Myocyte (in vitro differentiated cells): ENCODE measurements around the gene PHACTR3. TPM values are rescaled to one million over a fixed set of nuclear protein-coding genes. Genes with fewer than 3 reads are reported as not detected.
"Not testable (repeated sequence)": the region's sequence is repeated elsewhere in the genome, so short reads cannot be mapped to it uniquely, and the experiment has no call there.

ENCODE experiments used
- DNase-seq: peaks from one replicate; pipeline ENCODE4 v3.0.0-alpha.2; 2012; ENCODE audit warnings: low read depth
- total RNA-seq: library from RNA; depleted of rRNA; stranded (reverse); fragments of >200 nt; gene quantifications from 2 replicates; pipeline ENCODE4 v1.2.3, GENCODE V29; 2014

The PHACTR3 gene
- total RNA-seq, 1 donor from 2014 or later, result not detected

DNA sequence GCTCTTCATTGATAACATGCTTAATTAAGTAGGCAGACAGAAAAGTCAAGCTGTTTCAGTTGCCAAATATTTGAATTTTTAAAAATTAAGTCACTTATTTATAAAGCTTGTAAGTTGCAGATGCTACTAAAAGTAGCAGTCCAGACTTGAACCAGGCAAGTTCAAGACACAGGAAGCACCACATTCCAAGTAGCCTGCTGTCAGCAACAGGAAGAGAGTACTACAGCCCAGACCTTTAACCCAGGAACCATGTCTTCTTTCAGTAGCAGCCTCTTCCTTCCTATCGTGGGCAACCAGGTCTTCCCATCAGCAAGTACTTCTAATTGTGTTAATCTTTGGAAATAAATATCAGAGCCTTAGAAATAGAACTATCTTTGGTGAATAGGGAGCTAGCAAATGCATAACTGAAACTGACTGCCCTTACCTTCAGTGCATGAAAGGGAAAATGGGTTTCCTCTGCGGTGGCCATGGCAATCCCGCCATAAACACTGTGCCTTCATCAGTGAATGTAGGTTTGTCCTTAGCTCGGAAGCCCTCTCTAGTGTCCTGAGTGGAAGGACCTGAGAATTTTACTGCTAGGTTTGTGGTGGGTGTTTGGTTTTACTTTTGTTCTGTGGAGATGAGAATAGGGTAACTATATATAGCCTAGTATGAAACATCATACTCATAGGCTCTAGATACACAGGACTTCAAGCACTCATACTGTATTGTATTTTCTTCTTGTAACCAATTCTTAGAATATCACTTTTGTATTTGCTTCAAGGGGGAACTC is 233.5 kb downstream of the PHACTR3 start:
- DNase-seq, result no peak

DNA sequence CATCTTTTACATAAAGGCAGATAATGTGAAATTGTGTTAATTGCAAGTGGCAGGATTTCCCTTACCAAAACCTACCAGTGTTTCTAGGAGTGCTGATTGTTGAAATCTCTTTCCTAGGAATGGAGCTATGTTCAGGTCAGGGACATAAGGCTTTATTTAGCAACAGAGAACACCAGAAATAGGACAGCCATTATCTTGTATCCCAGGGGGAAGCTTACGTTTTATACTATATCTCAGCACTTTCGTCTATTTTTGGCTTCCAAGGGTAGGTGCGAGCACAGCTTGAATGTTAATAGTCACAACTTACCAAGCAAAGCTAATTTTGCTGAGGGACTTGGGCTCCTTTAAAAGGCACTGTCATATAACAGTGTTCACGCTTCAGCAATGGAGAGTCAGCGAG is 235.1 kb downstream of the PHACTR3 start:
- DNase-seq, result no peak

DNA sequence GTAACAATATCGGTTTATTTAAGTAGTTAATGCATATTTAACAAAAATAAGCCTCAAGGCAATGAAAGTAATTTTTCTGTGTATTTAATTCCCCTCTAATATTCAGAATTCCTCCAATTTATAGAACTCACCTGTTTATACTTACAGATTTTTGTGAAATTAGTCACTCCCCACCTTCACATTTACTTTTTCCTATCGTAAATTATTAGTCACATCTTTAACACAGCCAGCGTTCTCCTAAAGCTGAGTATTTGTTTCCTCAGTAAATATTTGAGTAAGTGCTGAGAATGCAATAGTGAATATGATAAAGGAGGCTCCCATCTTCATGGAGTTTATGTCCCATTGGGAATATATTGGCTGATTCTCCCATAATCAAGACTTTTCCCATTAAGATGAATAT is 241.1 kb downstream of the PHACTR3 start:
- no peak for DNase-seq

DNA sequence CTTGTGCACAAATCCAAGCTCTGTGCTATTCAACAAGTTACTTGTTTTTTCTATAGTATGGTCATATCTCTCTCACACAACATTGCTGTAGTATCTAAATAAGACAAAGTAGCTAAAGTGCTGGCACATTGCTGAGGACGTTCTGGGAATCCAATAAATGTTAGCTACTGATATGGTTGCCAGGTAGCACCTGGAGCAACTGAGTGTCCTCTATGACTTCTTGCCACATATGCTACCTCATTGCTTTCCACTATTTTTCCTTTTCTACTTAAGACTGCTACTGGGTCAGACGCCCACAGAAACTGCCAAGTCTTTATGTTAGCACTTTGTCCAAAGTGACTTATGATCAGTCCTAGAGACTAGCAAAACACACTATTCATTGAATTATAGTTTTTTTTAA is 243.8 kb downstream of the PHACTR3 start:
- DNase-seq, result no peak

DNA sequence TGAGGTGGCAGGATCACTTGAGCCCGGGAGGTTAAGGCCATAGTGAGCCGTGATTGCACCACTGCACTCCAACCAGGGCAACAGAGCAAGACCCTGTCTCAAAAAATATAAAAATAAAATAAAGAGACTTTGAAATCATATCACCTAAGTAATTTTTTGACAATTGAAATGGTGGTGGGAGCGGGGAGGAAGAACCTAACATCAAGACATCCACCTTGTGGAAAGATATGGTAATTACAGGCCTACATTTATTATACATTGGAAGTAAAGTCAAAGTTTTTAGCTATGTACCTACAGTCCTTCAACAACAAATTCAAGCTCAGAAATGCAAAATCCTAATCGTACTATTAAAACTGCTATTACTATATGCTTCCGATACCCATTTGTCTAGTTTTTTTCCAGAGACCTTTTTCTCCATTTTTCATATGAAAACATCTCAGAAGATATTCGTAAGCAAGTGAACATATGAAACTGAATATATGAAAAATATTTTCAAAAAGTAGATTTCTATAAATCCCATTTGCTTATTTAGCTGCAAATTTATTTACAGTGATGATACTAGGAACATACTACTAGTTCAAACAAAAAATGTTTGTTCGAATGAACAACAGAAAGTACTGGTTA is 245.8 kb downstream of the PHACTR3 start:
- peak; percentile 57 for DNase-seq

DNA sequence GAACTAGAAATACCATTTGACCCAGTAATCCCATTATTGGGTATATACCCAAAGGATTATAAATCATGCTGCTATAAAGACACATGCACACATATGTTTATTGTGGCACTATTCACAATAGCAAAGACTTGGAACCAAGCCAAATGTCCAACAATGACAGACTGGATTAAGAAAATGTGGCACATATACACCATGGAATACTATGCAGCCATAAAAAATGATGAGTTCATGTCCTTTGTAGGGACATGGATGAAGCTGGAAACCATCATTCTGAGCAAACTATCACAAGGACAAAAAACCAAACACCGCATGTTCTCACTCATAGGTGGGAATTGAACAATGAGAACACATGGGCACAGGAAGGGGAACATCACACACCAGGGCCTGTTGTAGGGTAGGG is 252.2 kb downstream of the PHACTR3 start:
- not testable (repeated sequence) for DNase-seq

DNA sequence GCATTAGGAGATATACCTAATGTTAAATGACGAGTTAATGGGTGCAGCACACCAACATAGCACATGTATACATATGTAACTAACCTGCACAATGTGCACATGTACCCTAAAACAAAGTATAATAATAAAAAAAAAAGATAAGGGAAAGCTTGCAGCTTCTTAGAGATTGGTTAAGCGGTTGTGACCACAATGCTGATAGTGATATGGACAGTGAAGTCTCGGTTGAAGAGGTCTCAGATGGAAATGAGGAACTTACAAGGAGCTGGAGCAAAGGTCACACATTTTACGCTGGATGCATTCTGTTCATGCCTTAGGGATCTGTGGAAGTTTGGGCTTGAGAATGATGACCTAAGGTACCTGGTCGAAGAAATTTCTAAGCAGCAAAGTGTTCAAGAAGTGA is 252.6 kb downstream of the PHACTR3 start:
- DNase-seq, result not testable (repeated sequence)

DNA sequence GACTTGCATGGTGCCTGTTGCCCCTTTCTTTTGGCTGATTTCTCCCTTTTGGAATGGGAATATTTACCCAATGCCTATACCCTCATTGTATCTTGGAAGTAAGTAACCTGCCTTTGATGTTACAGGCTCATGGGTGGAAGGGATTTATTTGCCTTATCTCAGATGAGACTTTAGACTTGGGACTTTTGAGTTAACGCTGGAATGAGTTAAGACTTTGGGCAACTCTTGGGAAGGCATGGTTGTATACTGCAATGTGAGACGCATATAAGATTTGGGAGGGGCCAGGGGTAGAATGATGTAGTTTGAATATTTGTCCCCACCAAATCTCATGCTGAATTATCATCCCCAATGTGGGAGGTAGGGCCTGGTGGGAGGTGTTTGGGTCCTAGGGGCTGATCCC is 253.6 kb downstream of the PHACTR3 start:
- no peak for DNase-seq

DNA sequence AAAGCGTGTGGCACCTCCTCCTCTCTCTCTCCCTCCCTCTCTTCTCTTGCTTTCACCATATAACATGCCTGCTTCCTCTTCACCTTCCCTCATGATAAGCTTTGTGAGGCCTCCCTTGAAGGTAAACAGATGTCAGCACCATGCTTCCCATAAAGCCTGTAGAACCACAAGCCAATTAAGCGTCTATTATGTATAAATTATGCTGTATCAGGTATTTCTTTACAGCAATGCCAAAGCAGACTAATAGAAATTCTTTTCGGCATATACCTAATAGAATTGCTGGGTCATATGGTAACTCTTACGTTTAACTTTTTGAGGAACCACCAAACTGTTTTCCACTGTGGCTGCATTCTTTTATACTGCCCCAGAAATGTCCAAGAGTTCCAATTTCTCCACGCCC is 254.1 kb downstream of the PHACTR3 start:
- DNase-seq, result no peak

DNA sequence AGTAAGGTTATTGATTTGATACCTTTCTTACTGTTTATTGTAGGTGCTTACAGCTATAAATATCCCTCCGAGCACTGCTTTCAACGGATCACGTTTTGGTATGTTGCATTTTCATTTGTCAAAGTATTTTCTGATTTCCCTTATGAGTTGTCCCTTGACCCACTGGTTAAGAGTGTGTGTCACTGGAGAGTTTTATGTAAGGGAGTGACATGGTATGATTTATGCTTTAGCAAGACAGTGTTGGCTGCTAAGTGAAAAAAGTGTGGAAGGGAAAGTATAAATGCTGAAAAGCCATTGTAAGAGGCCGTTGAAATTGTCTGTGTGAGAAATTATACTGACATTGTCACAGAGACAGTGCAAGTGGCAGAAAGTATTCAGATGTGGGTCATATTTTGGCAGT is 257.1 kb downstream of the PHACTR3 start:
- DNase-seq, result no peak

DNA sequence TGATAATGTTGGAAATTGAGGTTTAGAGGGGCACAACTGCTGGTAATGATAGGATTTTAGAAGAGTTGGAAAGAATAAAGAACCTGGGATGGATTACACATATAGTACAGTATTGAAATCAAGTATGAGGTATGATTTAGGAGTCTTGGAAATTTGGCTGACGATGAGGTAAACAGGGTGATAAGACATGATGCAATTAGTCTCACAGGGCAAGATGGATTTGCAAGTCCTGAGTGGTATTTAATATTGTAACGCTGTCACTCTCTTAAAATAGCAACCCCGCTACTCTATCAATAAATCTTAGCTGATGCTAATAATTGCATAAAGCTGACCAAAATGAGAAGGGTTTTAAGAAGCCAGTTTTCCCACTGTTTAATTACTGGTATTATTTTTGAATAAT is 258.7 kb downstream of the PHACTR3 start:
- DNase-seq, result no peak

DNA sequence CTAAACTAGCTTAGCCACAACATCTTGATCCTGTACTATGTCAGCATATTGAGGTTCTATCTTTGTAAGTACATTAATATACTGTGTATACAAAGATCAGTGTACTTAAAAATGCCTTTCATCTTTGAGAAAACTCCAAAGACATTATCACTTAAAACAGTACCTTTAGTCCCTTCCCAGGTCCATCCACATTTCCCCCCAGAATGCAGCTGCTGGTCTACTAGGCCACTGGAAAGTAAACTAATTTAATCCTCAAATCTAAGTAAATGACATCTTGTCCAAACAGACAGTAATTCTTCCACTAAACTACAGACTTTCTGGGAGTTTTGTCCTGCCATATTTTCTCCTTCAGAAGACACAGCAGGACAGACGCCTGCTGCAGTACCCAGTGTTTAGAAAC is 260.4 kb downstream of the PHACTR3 start:
- no peak for DNase-seq

DNA sequence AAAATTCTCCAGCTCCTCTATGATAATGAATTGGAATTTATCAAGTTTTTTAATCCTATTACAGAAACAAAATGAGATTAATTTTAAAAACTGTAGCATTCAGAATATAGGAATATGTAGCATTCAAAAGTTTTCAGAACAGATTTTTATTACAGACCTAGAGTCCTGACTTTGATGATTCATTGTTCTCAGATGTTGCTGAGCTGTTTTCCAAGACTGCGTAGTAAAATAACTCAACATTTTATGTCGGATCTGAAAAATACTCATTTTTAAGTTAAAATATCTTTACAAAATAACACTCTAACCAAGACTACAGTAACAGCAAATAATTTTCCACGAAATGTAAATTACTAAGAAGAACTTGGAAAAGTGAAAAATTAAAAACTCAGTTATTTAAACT is 262.0 kb downstream of the PHACTR3 start:
- DNase-seq, result peak; percentile 29

DNA sequence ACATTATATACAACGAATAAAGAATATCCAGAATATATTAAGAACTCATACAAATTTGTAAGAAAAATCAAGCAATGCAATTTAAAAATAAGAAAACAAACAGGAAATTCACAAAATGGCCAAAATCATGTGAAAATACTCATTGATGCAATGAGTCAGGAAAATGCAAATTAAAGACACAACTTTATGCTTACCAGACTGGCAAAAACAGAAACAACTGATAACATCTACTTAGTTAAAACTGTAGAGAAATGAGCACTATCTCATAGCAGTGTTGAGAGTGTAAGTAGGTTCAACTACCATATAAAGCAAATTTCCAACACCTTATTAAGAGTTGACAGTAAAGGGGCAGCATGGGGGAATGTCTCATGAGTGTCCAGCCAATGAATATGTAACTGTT is 266.8 kb downstream of the PHACTR3 start:
- DNase-seq, result no peak

DNA sequence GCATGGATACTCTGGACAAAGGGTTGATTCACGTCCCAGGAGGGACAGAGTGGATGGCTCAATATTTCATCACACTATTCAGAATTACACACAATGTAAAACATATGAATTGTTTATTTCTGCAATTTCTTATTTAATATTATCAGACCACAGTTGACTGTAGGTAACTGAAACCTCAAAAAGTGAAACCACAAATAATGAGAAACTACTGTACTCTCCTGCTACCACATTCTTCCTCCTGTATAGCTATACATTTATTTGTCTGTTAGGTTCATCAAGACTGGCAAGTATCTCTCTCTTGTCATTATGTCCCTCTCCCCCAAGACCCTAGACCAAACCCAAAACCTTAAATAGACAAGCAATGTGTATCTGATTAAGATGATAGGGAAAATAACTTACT is 269.1 kb downstream of the PHACTR3 start:
- no peak for DNase-seq

DNA sequence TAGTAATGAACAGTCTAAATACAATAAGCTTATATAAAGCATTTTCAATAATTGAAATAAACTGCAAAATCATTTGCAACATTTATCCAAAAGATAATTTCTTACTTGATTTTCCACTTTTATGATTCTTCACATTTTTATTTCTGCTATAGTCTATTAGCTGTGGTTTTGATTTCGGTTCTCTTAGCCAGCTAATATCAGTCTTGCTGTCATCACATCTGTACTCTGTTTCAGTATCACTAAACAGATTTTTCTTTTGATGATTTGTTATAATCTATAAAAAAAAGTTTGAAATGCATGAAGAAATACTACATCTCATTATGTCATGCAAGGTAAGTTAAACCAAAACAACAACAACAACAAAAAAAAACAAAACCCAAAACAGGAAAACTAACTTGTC is 275.9 kb downstream of the PHACTR3 start:
- no peak for DNase-seq

DNA sequence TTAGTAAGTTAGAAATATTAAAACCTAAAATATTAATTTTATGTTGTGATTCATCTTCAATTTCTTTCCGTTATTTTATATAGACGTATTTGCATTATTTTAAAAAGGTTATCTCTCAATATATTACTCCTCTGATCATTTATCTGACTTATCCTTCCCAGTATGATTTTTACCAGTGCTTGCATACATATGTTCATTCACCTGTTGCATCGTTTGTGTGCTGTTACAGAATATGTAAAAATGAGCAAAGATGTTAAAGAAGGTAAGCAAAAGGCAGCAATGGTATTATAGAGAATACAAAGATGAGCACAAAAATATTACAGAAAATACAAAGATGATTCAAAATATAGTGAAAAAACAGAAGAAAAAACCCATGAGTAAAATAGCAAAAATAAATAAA is 280.2 kb downstream of the PHACTR3 start:
- no peak for DNase-seq

DNA sequence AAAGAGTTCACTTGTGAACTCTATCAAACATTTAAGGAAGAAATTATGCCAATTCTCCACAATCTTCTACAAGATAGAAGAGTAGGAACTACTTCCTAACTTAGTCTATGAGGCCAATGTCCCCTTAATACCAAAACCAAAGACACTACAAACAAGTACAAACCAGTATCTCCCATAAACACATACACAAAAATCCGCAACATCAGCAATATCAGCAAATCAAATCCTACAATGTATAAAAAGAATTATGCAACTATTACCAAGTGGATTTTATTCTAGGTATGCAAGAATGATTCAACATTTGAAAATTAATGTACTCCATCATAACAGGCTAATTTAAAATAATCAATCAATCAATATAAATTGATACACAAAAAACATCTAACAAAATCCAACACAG is 283.7 kb downstream of the PHACTR3 start:
- DNase-seq, result no peak

DNA sequence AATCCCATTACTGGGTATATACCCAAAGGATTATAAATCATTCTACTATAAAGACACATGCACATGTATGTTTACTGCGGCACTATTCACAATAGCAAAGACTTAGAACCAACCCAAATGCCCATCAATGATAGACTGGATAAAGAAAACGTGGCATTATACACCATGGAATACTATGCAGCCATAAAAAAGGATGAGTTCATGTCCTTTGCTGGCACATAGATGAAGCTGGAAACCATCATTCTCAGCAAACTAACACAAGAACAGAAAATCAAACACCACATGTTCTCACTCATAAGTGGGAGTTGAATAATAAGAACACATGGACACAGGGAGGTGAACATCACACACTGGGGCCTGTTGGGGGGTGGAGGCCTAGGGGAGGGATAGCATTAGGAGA is 285.7 kb downstream of the PHACTR3 start:
- not testable (repeated sequence) for DNase-seq

DNA sequence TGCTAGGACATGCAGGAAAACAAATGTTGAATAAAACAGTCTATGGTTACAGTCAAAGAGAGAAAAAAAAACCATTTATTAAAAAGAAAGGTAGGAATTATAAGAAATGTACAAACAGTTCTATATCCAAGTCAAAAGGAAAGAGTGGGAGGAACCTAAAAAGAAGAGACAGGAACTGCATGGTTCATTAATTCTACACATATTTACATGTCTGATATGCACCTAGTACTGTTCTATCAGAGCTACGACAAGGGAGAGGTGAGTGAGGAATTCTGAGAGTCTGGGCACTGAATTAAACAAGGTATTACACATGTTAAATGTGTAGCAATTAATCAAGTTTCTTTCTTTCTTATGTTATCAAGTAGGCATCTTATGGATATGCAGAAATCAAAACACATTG is 287.2 kb downstream of the PHACTR3 start:
- no peak for DNase-seq

DNA sequence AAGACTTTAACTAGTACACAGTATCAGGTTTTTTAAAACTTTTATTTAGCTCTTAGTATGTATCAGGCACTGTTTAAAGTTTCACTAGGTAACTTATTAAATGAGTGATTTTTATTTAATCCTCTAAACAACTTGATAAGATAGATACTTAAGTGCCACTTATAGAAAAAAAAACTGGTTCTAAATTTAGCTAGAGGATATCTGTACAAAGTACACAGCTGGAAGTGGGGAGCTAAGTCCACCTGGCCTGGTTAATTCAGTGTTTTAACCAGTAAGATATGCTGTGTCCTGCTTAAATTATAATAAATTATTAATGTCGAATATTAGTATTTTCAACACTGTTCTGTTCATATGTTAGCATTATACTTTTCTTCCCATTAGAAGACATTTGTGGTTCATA is 291.6 kb downstream of the PHACTR3 start:
- no peak for DNase-seq
